Suppressor macrophage treated with lipopolysaccharide for 1 hour (primary cell): ENCODE data around the gene FUT9.
"Not testable (repeated sequence)": the region's sequence is repeated elsewhere in the genome, so short reads cannot be mapped to it uniquely, and the experiment has no call there.

ENCODE experiments used
- DNase-seq, 3 donors: peaks; one replicate each; pipeline ENCODE4 v3.0.0-alpha.2; 2020 to 2022

FUT9 gene

DNA sequence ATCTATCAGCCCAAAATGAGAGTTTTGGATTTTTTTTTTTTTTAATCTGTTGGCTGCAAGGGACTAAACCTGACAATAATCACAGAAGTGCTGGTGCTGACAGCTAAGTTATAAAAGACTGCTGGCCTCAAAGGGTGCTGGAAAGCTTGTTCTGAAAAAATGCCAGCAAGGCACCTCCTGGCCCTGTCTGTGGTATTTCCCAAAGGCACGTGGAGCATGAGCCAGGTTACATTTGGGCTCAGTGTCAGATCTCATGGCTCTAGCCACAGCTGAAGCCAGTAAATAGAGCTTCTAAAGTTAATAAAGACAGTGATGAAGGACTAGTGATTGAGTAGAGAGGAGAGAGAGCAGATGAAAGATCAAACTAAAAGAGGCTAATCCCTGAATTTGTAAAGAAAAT is 178.9 kb downstream of the FUT9 start:
- DNase-seq: no peak

DNA sequence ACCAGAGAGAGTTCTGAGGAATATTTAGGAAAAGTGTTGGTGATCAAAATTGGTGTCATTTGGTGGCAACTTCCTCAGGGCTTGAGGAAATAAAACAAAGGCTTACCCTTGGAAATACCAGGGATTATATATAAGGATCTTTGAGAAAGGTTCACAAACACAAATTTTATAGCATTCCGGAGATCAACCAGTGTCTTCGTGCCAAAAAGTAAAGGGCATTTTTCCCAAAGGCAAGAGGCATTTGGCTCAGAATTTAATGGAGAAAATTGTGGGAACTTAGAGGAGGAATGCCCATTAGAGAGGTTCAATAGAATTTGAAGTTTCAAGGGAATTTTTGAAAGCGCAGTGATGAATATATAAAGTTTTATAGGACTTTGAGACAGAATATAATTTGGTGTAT is 179.5 kb downstream of the FUT9 start:
- DNase-seq: no peak

- no peak for DNase-seq
These were observed 180.9 kb downstream of the FUT9 start for GRCh38 chr6:96196633-96197032.

DNA sequence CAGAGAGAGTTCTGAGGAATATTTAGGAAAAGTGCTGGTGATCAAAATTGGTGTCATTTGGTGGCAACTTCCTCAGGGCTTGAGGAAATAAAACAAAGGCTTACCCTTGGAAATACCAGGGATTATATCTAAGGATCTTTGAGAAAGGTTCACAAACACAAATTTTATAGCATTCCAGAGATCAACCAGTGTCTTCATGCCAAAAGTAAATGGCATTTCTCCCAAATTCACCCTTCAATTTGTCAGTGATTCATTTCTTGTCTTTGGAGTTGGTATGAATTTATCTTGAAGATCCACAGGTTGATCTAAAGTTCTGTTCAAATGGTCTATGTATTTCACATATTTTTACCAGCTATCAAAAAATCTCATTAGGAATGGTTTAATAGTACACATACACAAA is 181.5 kb downstream of the FUT9 start:
- no peak for DNase-seq

DNA sequence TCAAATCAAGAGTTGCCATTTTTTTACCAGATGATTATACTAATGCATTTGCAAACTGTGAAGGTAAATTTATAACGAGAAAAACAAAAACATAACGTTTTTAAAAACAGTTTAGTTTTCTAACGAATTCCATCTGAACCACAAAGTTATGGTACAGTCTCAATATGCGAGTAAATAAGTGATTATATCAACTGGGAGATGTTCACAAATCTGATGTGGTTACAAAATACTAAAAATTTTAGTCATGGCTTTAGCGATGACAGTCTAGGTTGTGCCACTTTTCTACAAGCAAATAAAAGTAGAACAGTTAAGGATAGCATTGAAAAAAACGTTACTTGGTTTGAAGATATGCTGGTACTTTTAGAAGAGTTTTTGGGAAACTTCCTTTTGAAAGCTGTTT is 186.8 kb downstream of the FUT9 start:
- DNase-seq: no peak

DNA sequence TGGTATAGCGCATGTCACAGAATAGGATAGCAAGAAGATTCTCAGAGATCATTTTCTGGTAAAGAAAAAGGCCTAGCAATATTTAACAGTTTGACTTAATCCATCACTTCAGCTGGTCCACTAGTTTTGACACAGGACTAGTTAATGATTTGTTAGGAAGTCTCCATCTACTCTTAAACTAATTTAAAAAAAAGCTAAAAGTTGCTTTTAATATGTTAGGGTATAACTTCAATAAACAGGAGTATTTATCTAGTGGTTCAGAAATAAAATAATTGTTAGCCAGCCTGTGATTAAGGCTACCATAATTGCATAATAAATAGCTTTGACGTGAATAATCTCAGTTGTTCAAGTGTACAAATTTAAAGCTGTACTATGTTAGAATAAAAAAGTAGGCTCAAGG is 195.6 kb downstream of the FUT9 start:
- DNase-seq: no peak

GRCh38 chr6:96212066-96212465 is 196.3 kb downstream of the FUT9 start:
- no peak for DNase-seq

- no peak for DNase-seq
These were observed 198.0 kb downstream of the FUT9 start for GRCh38 chr6:96213784-96214183.

- no peak for DNase-seq
These were observed 207.9 kb downstream of the FUT9 start for GRCh38 chr6:96223695-96224094.

- no peak for DNase-seq
These were observed 211.4 kb downstream of the FUT9 start for GRCh38 chr6:96227135-96227534.

GRCh38 chr6:96234444-96234843 is 218.7 kb downstream of the FUT9 start:
- DNase-seq: no peak

- no peak for DNase-seq
These were observed 220.2 kb downstream of the FUT9 start for GRCh38 chr6:96235927-96236326.

- DNase-seq: no peak
These were observed 220.7 kb downstream of the FUT9 start for GRCh38 chr6:96236471-96236870.

- no peak for DNase-seq
These were observed 222.0 kb downstream of the FUT9 start for GRCh38 chr6:96237638-96238347.

- no peak for DNase-seq
These were observed 230.8 kb downstream of the FUT9 start for GRCh38 chr6:96246563-96246962.

DNA sequence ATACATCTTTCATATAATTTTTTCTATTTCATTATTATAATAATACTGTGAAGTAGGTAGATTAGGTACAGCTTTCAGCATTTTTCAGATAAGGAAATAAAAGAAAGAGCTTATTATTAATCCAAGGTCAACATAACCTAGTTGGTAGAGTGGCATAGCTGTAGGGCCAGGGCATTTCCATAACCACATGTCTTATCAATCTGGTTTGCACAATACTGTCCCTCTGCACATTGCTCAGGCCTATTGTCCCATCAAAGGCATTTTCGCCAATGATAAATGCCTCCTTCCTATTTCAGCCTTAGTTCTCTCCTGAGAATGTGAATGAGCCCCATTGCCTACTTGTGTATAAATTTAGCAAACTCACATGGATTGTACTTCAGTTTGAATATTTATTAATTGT is 234.0 kb downstream of the FUT9 start:
- DNase-seq: no peak

DNA sequence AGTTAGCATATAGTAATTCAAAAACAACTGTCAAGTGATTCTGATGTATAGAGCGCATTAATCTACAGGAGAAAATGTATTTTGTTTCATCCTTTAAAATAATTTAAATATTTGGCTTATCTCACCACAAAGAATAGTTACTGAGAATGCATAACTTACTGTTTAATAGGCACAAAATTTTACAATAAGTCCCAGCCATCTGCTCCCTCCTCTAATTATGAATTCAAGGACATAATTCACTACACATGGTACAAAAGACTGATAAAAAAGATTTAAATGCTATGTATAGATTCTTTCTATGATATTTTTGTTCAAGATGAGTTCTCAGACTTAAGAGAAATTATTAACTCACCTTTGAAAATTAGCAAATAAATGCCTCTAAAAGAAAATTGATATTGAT is 242.0 kb downstream of the FUT9 start:
- DNase-seq: no peak

DNA sequence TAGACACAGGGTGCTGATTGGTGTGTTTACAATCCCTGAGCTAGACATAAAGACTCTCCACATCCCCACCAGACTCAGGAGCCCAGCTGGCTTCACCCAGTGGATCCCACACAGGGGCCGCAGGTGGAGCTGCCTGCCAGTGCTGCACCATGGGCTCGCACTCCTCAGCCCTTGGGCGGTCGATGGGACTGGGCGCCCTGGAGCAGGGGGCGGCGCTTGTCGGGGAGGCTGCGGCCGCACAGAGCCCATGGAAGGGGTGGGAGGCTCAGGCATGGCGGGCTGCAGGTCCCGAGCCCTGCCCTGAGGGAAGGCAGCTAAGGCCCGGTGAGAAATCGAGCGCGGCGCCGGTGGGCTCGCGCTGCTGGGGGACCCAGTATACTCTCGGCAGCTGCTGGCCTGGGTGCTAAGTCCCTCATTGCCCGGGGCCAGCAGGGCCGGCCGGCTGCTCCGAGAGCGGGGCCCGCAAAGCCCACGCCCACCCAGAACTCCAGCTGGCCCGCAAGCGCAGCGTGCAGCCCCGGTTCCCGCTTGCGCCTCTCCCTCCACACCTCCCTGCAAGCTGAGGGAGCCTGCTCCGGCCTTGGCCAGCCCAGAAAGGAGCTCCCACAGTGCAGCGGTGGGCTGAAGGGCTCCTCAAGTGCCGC is 245.1 kb downstream of the FUT9 start:
- not testable (repeated sequence) for DNase-seq
